Measurements from ENCODE around the gene RFK.
"Not testable (repeated sequence)": the region's sequence is repeated elsewhere in the genome, so short reads cannot be mapped to it uniquely, and the experiment has no call there.

Gene RFK

GRCh38 chr9:76369583-76369982 lies 24.6 kb downstream of the RFK start:
- peak; percentile 89 for DNase-seq

GRCh38 chr9:76366275-76366674 lies 28.0 kb downstream of the RFK start:
- peak; percentile 75 for DNase-seq

- no peak for DNase-seq
These were observed 29.2 kb downstream of the RFK start for GRCh38 chr9:76365028-76365427.

- DNase-seq = no peak
These were observed 31.2 kb downstream of the RFK start for GRCh38 chr9:76363032-76363395.

- DNase-seq = not testable (repeated sequence)
These were observed 31.7 kb downstream of the RFK start for GRCh38 chr9:76362332-76363031.

- DNase-seq = no peak
These were observed 34.5 kb downstream of the RFK start for GRCh38 chr9:76359766-76360165.

GRCh38 chr9:76359365-76359764 lies 34.9 kb downstream of the RFK start:
- no peak for DNase-seq

- DNase-seq = no peak
These were observed 35.5 kb downstream of the RFK start for GRCh38 chr9:76358628-76359280.

- no peak for DNase-seq
These were observed 36.7 kb downstream of the RFK start for GRCh38 chr9:76357555-76357954.

GRCh38 chr9:76355886-76356285 lies 38.3 kb downstream of the RFK start:
- no peak for DNase-seq

- no peak for DNase-seq
These were observed 40.0 kb downstream of the RFK start for GRCh38 chr9:76354221-76354620.

- DNase-seq = no peak
These were observed 40.9 kb downstream of the RFK start for GRCh38 chr9:76353280-76353679.

GRCh38 chr9:76352026-76352620 lies 42.1 kb downstream of the RFK start:
- DNase-seq = no peak

- no peak for DNase-seq
These were observed 43.2 kb downstream of the RFK start for GRCh38 chr9:76351006-76351405.

GRCh38 chr9:76349865-76350264 lies 44.4 kb downstream of the RFK start:
- DNase-seq = no peak

- no peak for DNase-seq
These were observed 51.4 kb downstream of the RFK start for GRCh38 chr9:76342858-76343257.

GRCh38 chr9:76342201-76342600 lies 52.0 kb downstream of the RFK start:
- no peak for DNase-seq

- DNase-seq = no peak
These were observed 52.6 kb downstream of the RFK start for GRCh38 chr9:76341616-76342015.

GRCh38 chr9:76338418-76338817 lies 55.8 kb downstream of the RFK start:
- DNase-seq = no peak

- no peak for DNase-seq
These were observed 58.2 kb downstream of the RFK start for GRCh38 chr9:76336027-76336426.

Data from DMS153 (cell line).